ENCODE data around the gene CSK.

- TF ChIP-seq MAX (IDR thresholded peaks at IDR 0.05) (no peak), EP300 (IDR thresholded peaks at IDR 0.05) (no peak), CTCF (IDR thresholded peaks at IDR 0.05) (no peak), HMGXB4 (CRISPR knock-in tag; IDR thresholded peaks at IDR 0.05; ENCODE audit: borderline replicate concordance) (no peak), POLR2A (IDR thresholded peaks at IDR 0.05; ENCODE audit: low read length) (no peak), ELK1 (IDR thresholded peaks at IDR 0.05; ENCODE audit: low read depth, low read length) (no peak), ESRRA (IDR thresholded peaks at IDR 0.05; ENCODE audit: borderline replicate concordance, low read length) (no peak), PBX3 (IDR thresholded peaks at IDR 0.05) (no peak)
Measured at GRCh38 chr15:74833376-74834107, 51.7 kb downstream of the CSK start.
